ENCODE measurements around the gene MRPS2.

- TF ChIP-seq POLR2AphosphoS5 (IDR thresholded peaks at IDR 0.05; ENCODE audit: borderline replicate concordance, low read depth, low read length): no peak
- TF ChIP-seq EZH2 (IDR thresholded peaks at IDR 0.05): no peak
Observed at GRCh38 chr9:135490166-135490870, 10.2 kb upstream of the MRPS2 start.
